Peyer's patch (tissue), 4 donors: ENCODE measurements around the gene FIZ1.

Experiments
- CTCF ChIP-seq, 6 experiments: fragments of 450-650 bp in 4 of 6; fragments of 200-600 bp in 2 of 6; sonication (generic) in 1 of 6; IDR thresholded peaks; one replicate each; pipeline ENCODE4 v1.5.1; 2017 to 2019; ENCODE audit warnings: antibody characterized with exemption in 6 of 6, mild to moderate bottlenecking in 3 of 6, moderate library complexity in 1 of 6
- POLR2A ChIP-seq, 2 donors: fragments of 450-650 bp; IDR thresholded peaks; one replicate each; pipeline ENCODE4 v1.5.1; 2017; ENCODE audit warnings: antibody characterized with exemption in 2 of 2, mild to moderate bottlenecking in 2 of 2, moderate library complexity in 2 of 2

- TF ChIP-seq CTCF (IDR thresholded peaks at IDR 0.05) (no peak), POLR2A (IDR thresholded peaks at IDR 0.05) (no peak)
Measured at GRCh38 chr19:55579766-55580621, 19.3 kb downstream of the FIZ1 start.
